Suprapubic skin (tissue), 4 donors: ENCODE data around the gene AGAP1. TPM values are rescaled to one million over a fixed set of nuclear protein-coding genes. Genes with fewer than 3 reads are reported as not detected.

Experiments
- DNase-seq, 2 donors: peaks; one replicate each; pipeline ENCODE4 v3.0.0-alpha.2; 2019; ENCODE audit warnings: low spot score in 2 of 2
- H3K27ac ChIP-seq: fragments of 200-600 bp; sonication (generic); one replicate; pipeline ENCODE4 v1.5.1; 2019
- H3K27me3 ChIP-seq: fragments of 200-600 bp; sonication (generic); one replicate; pipeline ENCODE4 v1.5.1; 2019
- H3K36me3 ChIP-seq: fragments of 200-600 bp; sonication (generic); one replicate; pipeline ENCODE4 v1.5.1; 2019
- H3K4me1 ChIP-seq: fragments of 200-600 bp; sonication (generic); one replicate; pipeline ENCODE4 v1.5.1; 2019
- H3K4me3 ChIP-seq: fragments of 200-600 bp; sonication (generic); one replicate; pipeline ENCODE4 v1.5.1; 2019; ENCODE audit warnings: mild to moderate bottlenecking
- H3K9me3 ChIP-seq: fragments of 200-600 bp; sonication (generic); one replicate; pipeline ENCODE4 v1.5.1; 2019
- CTCF ChIP-seq, 2 donors: fragments of 200-600 bp in 1 of 2; fragments of 450-650 bp in 1 of 2; sonication (generic) in 1 of 2; IDR thresholded peaks; one replicate each; pipeline ENCODE4 v1.5.1; 2016 to 2019; ENCODE audit warnings: antibody characterized with exemption in 2 of 2, mild to moderate bottlenecking in 1 of 2, moderate library complexity in 1 of 2
- EP300 ChIP-seq: sonication (generic); formaldehyde crosslinking; IDR thresholded peaks from one replicate; pipeline ENCODE4 v1.6.1; 2017; ENCODE audit warnings: antibody characterized with exemption
- POLR2A ChIP-seq, 2 donors: fragments of 450-650 bp; IDR thresholded peaks; one replicate each; pipeline ENCODE4 v1.6.1; 2017; ENCODE audit warnings: antibody characterized with exemption in 2 of 2, mild to moderate bottlenecking in 2 of 2, moderate library complexity in 2 of 2
- POLR2AphosphoS5 ChIP-seq, 3 donors: sonication (generic); formaldehyde crosslinking; IDR thresholded peaks; one replicate each; pipeline ENCODE4 v1.6.1; 2017; ENCODE audit warnings: antibody characterized with exemption in 3 of 3
- WGBS: methylation state at CpG from one replicate; pipeline ENCODE4 v1.1.5; 2018; 5-methylcytosine and 5-hydroxymethylcytosine counted together
- total RNA-seq, 4 donors: library from RNA; depleted of rRNA; stranded (reverse); fragments of >200 nt; gene quantifications; one replicate each; pipeline ENCODE4 v1.1.0, GENCODE V29; 2016

Gene AGAP1
- total RNA-seq, 4 donors from 2014 or later = 14.1 to 30.7 (median 19.4) TPM

- Histone ChIP-seq H3K4me3 (no peak overlapping the region), H3K9me3 (no peaks in the 10 kb centered on the region), H3K27me3 (no peaks in the 10 kb centered on the region), H3K36me3 (peaks cover 5% of the 10 kb centered on the region), H3K4me1 (no peaks in the 10 kb centered on the region), H3K27ac (no peak overlapping the region)
- no peak for TF ChIP-seq EP300
- TF ChIP-seq POLR2A (IDR thresholded peaks at IDR 0.05) = no peak
- TF ChIP-seq POLR2AphosphoS5 (IDR thresholded peaks at IDR 0.05) = no peak
- TF ChIP-seq CTCF (IDR thresholded peaks at IDR 0.05) = no peak
- DNase-seq = peak in 1 of 2 donors; percentile 29
- 97% methylated on average over 12 of the region's 12 CpGs for WGBS
Observed at GRCh38 chr2:235961711-235962110, 467.9 kb downstream of the AGAP1 start.

GRCh38 chr2:235963853-235964577, 470.2 kb downstream of the AGAP1 start:
- Histone ChIP-seq H3K27ac (no peak overlapping the region), H3K36me3 (peaks cover 13% of the 10 kb centered on the region), H3K4me3 (no peak overlapping the region), H3K9me3 (no peaks in the 10 kb centered on the region), H3K4me1 (no peaks in the 10 kb centered on the region), H3K27me3 (no peaks in the 10 kb centered on the region)
- WGBS = 94% methylated on average over 17 of the region's 17 CpGs
- TF ChIP-seq POLR2AphosphoS5 (IDR thresholded peaks at IDR 0.05) (no peak), POLR2A (IDR thresholded peaks at IDR 0.05) (no peak), CTCF (IDR thresholded peaks at IDR 0.05) (no peak), EP300 (no peak)
- no peak for DNase-seq

- 90% methylated on average over 13 of the region's 13 CpGs for WGBS
- no peak overlapping the region for H3K27ac ChIP-seq
- H3K36me3 ChIP-seq = peaks cover 17% of the 10 kb centered on the region
Observed at GRCh38 chr2:235964787-235965390, 471.0 kb downstream of the AGAP1 start.

GRCh38 chr2:235966396-235966795, 472.6 kb downstream of the AGAP1 start:
- no peak for DNase-seq
- WGBS = 74% methylated on average over 3 of the region's 6 CpGs
- no peak overlapping the region for H3K27ac ChIP-seq
- TF ChIP-seq POLR2AphosphoS5 (IDR thresholded peaks at IDR 0.05) = no peak
- no peak for TF ChIP-seq EP300
- TF ChIP-seq POLR2A (IDR thresholded peaks at IDR 0.05) = no peak
- no peak for TF ChIP-seq CTCF (IDR thresholded peaks at IDR 0.05)
- no peak overlapping the region for H3K4me3 ChIP-seq
- peaks cover 23% of the 10 kb centered on the region for H3K36me3 ChIP-seq
- H3K4me1 ChIP-seq = no peaks in the 10 kb centered on the region
- no peaks in the 10 kb centered on the region for H3K9me3 ChIP-seq
- H3K27me3 ChIP-seq = no peaks in the 10 kb centered on the region

More at GRCh38 chr2:235964787-235965390, 471.0 kb downstream of the AGAP1 start:
- no peak for DNase-seq
- no peaks in the 10 kb centered on the region for H3K9me3 ChIP-seq
- H3K4me3 ChIP-seq = no peak overlapping the region
- H3K4me1 ChIP-seq = no peaks in the 10 kb centered on the region
- TF ChIP-seq CTCF (IDR thresholded peaks at IDR 0.05) = no peak
- no peak for TF ChIP-seq EP300
- no peak for TF ChIP-seq POLR2AphosphoS5 (IDR thresholded peaks at IDR 0.05)
- TF ChIP-seq POLR2A (IDR thresholded peaks at IDR 0.05) = no peak
- no peaks in the 10 kb centered on the region for H3K27me3 ChIP-seq

- H3K27me3 ChIP-seq = no peaks in the 10 kb centered on the region
- no peak for TF ChIP-seq EP300
- TF ChIP-seq POLR2A (IDR thresholded peaks at IDR 0.05) = no peak
- no peak for TF ChIP-seq CTCF (IDR thresholded peaks at IDR 0.05)
- TF ChIP-seq POLR2AphosphoS5 (IDR thresholded peaks at IDR 0.05) = no peak
- DNase-seq = no peak
- no peak overlapping the region for H3K27ac ChIP-seq
- no peaks in the 10 kb centered on the region for H3K9me3 ChIP-seq
- H3K4me3 ChIP-seq = no peak overlapping the region
- WGBS = 94% methylated on average over 26 of the region's 26 CpGs
- peaks cover 23% of the 10 kb centered on the region for H3K36me3 ChIP-seq
- no peaks in the 10 kb centered on the region for H3K4me1 ChIP-seq
Observed at GRCh38 chr2:235966932-235967757, 473.3 kb downstream of the AGAP1 start.
